Nephron progenitor cell (in vitro differentiated cells): ENCODE results near the gene NANOS3.

Experiments
- DNase-seq: peaks from one replicate; pipeline ENCODE4 v3.0.0; 2021
- H3K27ac Mint-ChIP-seq: 2 replicates; pipeline ENCODE4 v1.8.0; 2021; ENCODE audit warnings: mild to moderate bottlenecking, moderate library complexity, mixed read lengths
- H3K27me3 Mint-ChIP-seq: 2 replicates; pipeline ENCODE4 v1.8.0; 2021; ENCODE audit warnings: mild to moderate bottlenecking, low read depth, mixed read lengths; ENCODE audit not compliant: poor library complexity
- H3K36me3 Mint-ChIP-seq: 2 replicates; pipeline ENCODE4 v1.8.0; 2021; ENCODE audit warnings: low read depth, mixed read lengths
- H3K4me1 Mint-ChIP-seq: 2 replicates; pipeline ENCODE4 v1.8.0; 2021; ENCODE audit warnings: mixed read lengths
- H3K4me3 Mint-ChIP-seq: 2 replicates; pipeline ENCODE4 v1.8.0; 2021; ENCODE audit warnings: mild to moderate bottlenecking, moderate library complexity, mixed read lengths
- H3K9me3 Mint-ChIP-seq: 2 replicates; pipeline ENCODE4 v1.8.0; 2021; ENCODE audit warnings: mild to moderate bottlenecking, moderate library complexity, mixed read lengths
- TF ChIP-seq, protein P1 (sequence below): fragments of 200-600 bp; sonication (generic); IDR thresholded peaks from 2 replicates; pipeline ENCODE4 v1.5.0; 2021; ENCODE audit warnings: antibody characterized with exemption

NANOS3 gene

DNA sequence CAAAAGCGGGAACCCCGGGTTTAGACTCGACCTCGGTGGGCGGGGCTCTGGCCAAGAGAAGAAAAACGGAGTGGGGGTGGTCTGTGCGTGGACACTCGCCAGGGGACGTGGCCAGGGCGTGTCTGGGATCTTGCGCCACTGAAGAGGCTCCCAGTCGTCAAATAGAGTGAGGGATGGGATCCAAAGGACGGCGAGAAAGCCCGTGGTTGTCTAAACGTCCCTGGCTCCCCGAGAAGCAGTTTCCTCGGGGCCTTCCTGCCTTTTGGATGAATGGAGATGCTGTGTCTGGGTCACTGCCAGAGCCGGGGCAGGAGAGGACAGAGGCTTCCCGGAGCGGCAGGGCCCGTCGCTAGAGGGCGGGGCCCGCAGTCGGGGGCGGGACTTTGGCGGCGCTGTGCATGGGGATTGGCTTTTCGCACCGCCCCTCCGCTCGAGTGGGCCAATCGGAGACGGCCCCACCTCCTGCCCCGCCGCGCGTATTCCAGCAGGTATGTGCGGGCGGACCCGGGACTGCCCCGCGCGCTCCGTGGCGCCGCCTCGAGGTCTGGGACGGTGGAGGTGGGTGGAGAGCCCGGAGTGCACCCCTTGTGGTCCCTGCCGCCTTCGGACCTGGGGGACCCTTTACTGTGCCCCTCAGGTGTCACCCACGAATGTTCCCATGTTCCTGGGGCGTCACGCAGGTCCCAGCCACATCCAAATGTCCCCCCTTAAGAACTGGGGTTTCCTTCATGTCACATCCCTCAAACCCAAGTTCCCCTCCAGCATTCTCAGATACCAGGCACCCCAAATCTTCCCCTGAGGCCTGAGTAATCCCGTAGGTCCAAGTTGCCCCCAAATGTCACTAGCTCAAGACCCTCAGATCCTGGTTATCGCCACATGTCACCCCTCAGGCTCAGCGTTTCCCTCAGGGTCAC is 43.3 kb upstream of the NANOS3 start:
- Mint-ChIP-seq H3K27me3 (peaks cover 4% of the 10 kb centered on the region), H3K9me3 (no peaks in the 10 kb centered on the region), H3K4me1 (peaks cover 32% of the 10 kb centered on the region), H3K4me3 (peak overlapping the region; percentile 77), H3K27ac (peak overlapping the region; percentile 75), H3K36me3 (peaks cover 26% of the 10 kb centered on the region)
- TF ChIP-seq, protein P1, sequence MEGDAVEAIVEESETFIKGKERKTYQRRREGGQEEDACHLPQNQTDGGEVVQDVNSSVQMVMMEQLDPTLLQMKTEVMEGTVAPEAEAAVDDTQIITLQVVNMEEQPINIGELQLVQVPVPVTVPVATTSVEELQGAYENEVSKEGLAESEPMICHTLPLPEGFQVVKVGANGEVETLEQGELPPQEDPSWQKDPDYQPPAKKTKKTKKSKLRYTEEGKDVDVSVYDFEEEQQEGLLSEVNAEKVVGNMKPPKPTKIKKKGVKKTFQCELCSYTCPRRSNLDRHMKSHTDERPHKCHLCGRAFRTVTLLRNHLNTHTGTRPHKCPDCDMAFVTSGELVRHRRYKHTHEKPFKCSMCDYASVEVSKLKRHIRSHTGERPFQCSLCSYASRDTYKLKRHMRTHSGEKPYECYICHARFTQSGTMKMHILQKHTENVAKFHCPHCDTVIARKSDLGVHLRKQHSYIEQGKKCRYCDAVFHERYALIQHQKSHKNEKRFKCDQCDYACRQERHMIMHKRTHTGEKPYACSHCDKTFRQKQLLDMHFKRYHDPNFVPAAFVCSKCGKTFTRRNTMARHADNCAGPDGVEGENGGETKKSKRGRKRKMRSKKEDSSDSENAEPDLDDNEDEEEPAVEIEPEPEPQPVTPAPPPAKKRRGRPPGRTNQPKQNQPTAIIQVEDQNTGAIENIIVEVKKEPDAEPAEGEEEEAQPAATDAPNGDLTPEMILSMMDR: peak; percentile 28
- peak; percentile 96 for DNase-seq

DNA sequence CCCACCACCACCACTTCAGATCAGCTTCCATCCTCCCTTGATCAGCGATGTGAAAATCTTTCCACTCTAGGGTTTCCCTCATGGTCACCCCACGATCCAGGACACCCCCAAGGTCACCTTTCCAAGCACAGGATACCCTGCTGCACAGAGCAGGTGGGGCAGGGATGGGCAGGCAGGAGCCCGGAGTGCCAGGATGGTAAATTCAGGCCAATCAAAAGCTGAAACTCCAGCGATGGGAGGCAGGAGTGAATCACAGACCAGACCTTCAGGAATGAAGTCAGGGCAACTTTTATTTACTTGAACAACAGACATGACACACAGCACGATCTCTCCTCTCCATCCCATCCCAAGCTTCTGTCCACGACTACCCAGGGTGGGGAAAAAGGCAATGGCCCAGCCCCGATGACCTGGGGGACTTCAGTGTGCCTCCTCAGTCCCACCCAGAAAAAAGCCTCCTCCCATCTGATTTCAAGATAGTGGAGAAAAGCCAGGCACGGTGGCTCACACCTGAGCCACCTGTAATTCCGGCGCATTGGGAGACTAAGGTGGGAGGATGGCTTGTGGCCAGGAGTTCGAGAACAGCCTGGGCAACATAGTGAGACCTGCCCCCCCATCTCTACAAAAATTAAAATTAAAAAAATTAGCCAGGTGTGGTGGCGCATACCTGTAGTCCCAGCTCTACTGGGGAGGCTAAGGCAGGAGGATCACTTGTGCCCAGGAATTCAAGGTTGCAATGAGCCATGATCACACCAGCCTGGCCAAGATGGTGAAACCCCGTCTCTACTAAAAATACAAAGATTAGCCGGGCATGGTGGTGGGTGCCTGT is 42.5 kb upstream of the NANOS3 start:
- no peak for DNase-seq
- TF ChIP-seq, protein P1: no peak
- Mint-ChIP-seq H3K27me3 (peaks cover 4% of the 10 kb centered on the region), H3K36me3 (peaks cover 18% of the 10 kb centered on the region), H3K4me1 (peaks cover 36% of the 10 kb centered on the region), H3K4me3 (peak overlapping the region; percentile 77), H3K27ac (no peak overlapping the region), H3K9me3 (no peaks in the 10 kb centered on the region)

DNA sequence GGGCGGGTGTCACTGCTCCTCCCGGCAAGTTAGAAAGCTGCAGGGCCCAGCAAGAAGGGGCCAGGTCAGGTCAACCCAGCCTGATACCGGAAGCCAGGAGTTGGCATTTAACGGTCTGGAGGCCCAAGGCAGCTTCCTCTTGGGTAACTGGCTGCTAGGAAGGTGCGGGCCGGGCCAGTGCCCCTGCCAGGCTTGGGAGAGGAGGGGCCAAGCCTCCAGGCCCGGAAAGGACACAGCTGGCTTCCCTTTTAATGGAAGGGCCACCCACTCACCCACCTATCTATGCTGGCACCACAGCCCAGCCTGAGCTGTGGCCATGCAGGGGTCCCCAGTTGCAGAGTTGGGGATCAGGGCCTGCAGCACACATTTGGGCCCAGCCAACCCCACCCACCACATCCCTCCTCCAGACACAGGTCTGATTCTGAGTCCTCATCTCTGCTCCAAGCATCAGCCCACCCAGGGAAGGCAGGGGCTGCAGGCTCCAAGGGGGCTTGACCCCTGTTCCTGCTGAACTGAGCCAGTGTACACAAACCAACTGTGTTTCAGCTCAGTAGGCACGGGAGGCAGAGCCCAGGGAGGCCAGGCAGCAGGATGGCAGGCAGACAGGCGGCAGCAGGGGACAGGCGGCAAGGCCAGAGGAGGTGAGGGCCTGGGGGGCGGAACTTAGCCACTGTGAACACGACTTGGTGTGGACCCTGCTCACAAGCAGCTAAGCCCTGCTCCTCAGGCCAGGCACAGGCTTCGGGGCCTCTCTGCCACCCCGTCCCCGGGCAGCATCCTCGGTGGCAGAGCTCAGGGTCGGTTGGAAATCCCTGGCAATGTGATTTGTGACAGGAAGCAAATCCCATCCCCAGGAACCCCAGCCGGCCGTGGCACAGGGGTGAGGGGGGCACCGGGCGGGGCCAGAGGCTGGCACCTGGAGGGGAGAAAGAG is 40.9 kb upstream of the NANOS3 start:
- Mint-ChIP-seq H3K9me3 (no peaks in the 10 kb centered on the region), H3K27me3 (peaks cover 4% of the 10 kb centered on the region), H3K36me3 (peaks cover 5% of the 10 kb centered on the region), H3K27ac (peak overlapping the region; percentile 68), H3K4me1 (peaks cover 49% of the 10 kb centered on the region), H3K4me3 (no peak overlapping the region)
- DNase-seq: no peak
- TF ChIP-seq, protein P1: no peak

DNA sequence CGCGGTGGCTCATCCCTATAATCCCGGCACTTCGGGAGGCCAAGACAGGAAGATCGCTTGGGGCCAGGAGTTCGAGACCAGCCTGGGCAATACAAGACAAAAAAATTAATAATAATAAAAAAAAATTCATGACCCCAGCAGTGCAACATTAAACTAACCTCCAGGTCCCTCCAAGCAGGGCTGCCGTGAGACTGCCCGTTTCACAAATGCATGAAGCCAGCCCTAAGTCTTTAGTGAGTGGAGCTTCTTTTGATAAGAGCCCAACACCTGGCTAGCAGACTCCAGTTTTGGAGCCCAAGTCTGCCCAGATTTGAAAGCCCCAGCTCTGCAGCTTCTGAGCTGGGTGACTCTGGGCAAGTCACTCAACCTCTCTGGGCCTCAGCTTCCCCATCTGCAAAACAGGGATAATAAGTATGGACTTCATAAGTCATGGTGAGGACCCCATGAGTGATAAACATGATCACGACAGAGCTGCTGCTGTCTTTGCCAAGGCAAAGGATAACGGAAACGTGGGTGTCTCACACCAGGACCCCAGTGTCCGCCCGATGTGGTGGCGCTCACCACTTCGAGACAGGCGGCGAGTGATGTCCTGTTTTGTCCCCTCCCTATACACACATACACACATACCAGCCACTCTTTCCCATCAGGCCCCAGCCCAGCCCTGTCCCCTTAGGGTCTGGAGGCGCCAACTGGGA is 38.4 kb upstream of the NANOS3 start:
- H3K4me1 Mint-ChIP-seq: peaks cover 56% of the 10 kb centered on the region
- no peak for DNase-seq
- peaks cover 7% of the 10 kb centered on the region for H3K27me3 Mint-ChIP-seq
- H3K4me3 Mint-ChIP-seq: no peak overlapping the region
- TF ChIP-seq, protein P1: no peak
- no peaks in the 10 kb centered on the region for H3K36me3 Mint-ChIP-seq
- H3K9me3 Mint-ChIP-seq: no peaks in the 10 kb centered on the region
- H3K27ac Mint-ChIP-seq: peak overlapping the region; percentile 64
